Dedifferentiated amniotic fluid mesenchymal stem cell (primary cell): Measurements from ENCODE around the gene C2orf42.
"Not testable (repeated sequence)": the region's sequence is repeated elsewhere in the genome, so short reads cannot be mapped to it uniquely, and the experiment has no call there.

Experiments
- DNase-seq: peaks from one replicate; pipeline ENCODE4 v3.0.0-alpha.2; 2016; ENCODE audit errors: extremely low spot score

The C2orf42 gene

GRCh38 chr2:70169654-70170245, 21.1 kb downstream of the C2orf42 start:
- DNase-seq = not testable (repeated sequence)

- no peak for DNase-seq
These were observed 29.7 kb downstream of the C2orf42 start for GRCh38 chr2:70161069-70161534.

- DNase-seq = no peak
These were observed 30.3 kb downstream of the C2orf42 start for GRCh38 chr2:70160545-70160944.

- DNase-seq = not testable (repeated sequence)
These were observed 41.6 kb downstream of the C2orf42 start for GRCh38 chr2:70149130-70149686.

GRCh38 chr2:70148211-70148760, 42.5 kb downstream of the C2orf42 start:
- not testable (repeated sequence) for DNase-seq

- no peak for DNase-seq
These were observed 44.7 kb downstream of the C2orf42 start for GRCh38 chr2:70145851-70146739.

- no peak for DNase-seq
These were observed 45.7 kb downstream of the C2orf42 start for GRCh38 chr2:70145144-70145490.

GRCh38 chr2:70144443-70145143, 46.2 kb downstream of the C2orf42 start:
- DNase-seq = no peak

GRCh38 chr2:70143314-70144150, 47.3 kb downstream of the C2orf42 start:
- DNase-seq = no peak

GRCh38 chr2:70142590-70143313, 48.1 kb downstream of the C2orf42 start:
- peak; percentile 98 for DNase-seq

GRCh38 chr2:70141902-70142589, 48.8 kb downstream of the C2orf42 start:
- DNase-seq = no peak

GRCh38 chr2:70141212-70141901, 49.5 kb downstream of the C2orf42 start:
- DNase-seq = no peak

- DNase-seq = no peak
These were observed 50.0 kb downstream of the C2orf42 start for GRCh38 chr2:70140791-70141211.

GRCh38 chr2:70134323-70134983, 56.4 kb downstream of the C2orf42 start:
- DNase-seq = not testable (repeated sequence)

GRCh38 chr2:70133491-70134322, 57.1 kb downstream of the C2orf42 start:
- DNase-seq = no peak

GRCh38 chr2:70133127-70133452, 57.7 kb downstream of the C2orf42 start:
- DNase-seq = no peak

GRCh38 chr2:70132244-70133126, 58.3 kb downstream of the C2orf42 start:
- peak; percentile 48 for DNase-seq
